T-helper 2 cell treated with Interferon-gamma antibody and Interleukin-4, amounts not matched to agents 5 μg/mL and 100 μg/mL, for 36 hours (primary cell): ENCODE data around the gene EVC2.

Experiments used
- DNase-seq: peaks from one replicate; pipeline ENCODE4 v3.0.0; 2021; ENCODE audit warnings: low spot score
- H3K27ac Mint-ChIP-seq: one replicate; pipeline ENCODE4 v1.8.0; 2021; ENCODE audit warnings: mild to moderate bottlenecking, mixed read lengths
- H3K27me3 Mint-ChIP-seq: one replicate; pipeline ENCODE4 v1.8.0; 2021; ENCODE audit warnings: low read depth, mixed read lengths
- H3K36me3 Mint-ChIP-seq: one replicate; pipeline ENCODE4 v1.8.0; 2021; ENCODE audit warnings: low read depth, mixed read lengths
- H3K4me1 Mint-ChIP-seq: one replicate; pipeline ENCODE4 v1.8.0; 2021; ENCODE audit warnings: low read depth, mixed read lengths
- H3K4me3 Mint-ChIP-seq: one replicate; pipeline ENCODE4 v1.8.0; 2022; ENCODE audit warnings: mild to moderate bottlenecking, moderate library complexity, mixed read lengths
- H3K9me3 Mint-ChIP-seq: one replicate; pipeline ENCODE4 v1.8.0; 2021; ENCODE audit warnings: mixed read lengths

EVC2 gene

DNA sequence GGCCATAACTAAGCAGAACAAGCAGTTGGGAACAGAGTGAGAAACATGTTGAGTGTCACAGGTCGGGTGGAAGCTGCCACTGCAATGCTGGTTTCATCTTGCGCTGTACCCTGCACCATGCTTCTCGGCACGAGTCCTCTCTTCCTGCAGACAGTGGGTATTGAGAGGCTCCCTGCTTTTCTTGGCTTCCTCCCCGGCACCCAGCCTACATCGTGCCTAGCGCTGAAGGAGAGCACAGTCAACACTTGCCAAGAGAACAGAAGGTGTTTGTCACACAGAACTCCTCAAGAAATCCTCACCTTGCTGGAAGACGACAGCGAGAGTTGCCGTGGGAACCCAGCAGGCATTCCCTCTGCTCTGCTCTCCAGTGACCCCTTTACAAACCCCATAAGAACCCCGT lies 53.6 kb downstream of the EVC2 start:
- Mint-ChIP-seq H3K36me3 (no peaks in the 10 kb centered on the region), H3K27ac (no peak overlapping the region), H3K4me1 (no peaks in the 10 kb centered on the region), H3K9me3 (peaks cover 5% of the 10 kb centered on the region), H3K27me3 (no peaks in the 10 kb centered on the region), H3K4me3 (no peak overlapping the region)
- no peak for DNase-seq

DNA sequence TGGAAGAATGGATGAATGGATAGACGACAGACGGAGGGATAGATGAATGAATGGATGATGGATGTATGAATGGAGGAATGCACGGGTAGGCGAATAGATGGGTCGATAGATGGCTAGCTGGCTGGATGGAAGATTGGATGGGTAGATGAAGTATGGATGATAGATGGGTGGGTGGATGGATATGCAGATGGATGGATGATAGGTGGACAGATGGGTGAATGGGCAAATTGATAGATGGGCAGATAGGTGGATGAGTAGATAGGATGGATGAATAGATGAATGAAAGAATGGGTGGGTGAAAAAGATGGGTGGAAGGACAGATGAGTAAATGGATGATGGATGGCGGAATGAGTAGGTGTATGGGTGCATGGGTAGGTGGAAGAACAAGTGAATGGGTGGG lies 57.3 kb downstream of the EVC2 start:
- Mint-ChIP-seq H3K4me3 (no peak overlapping the region), H3K27ac (no peak overlapping the region), H3K27me3 (no peaks in the 10 kb centered on the region), H3K9me3 (peaks cover 14% of the 10 kb centered on the region), H3K36me3 (no peaks in the 10 kb centered on the region), H3K4me1 (no peaks in the 10 kb centered on the region)
- DNase-seq: no peak

- peaks cover 14% of the 10 kb centered on the region for H3K9me3 Mint-ChIP-seq
- no peaks in the 10 kb centered on the region for H3K27me3 Mint-ChIP-seq
- no peak for DNase-seq
- H3K4me1 Mint-ChIP-seq: no peaks in the 10 kb centered on the region
- no peak overlapping the region for H3K27ac Mint-ChIP-seq
- H3K4me3 Mint-ChIP-seq: no peak overlapping the region
- no peaks in the 10 kb centered on the region for H3K36me3 Mint-ChIP-seq
These were observed 58.3 kb downstream of the EVC2 start for GRCh38 chr4:5650040-5650439.

GRCh38 chr4:5647351-5647750 lies 61.0 kb downstream of the EVC2 start:
- Mint-ChIP-seq H3K36me3 (no peaks in the 10 kb centered on the region), H3K9me3 (peaks cover 14% of the 10 kb centered on the region), H3K4me1 (no peaks in the 10 kb centered on the region), H3K27me3 (no peaks in the 10 kb centered on the region), H3K4me3 (no peak overlapping the region), H3K27ac (no peak overlapping the region)
- no peak for DNase-seq

GRCh38 chr4:5640096-5640495 lies 68.3 kb downstream of the EVC2 start:
- no peaks in the 10 kb centered on the region for H3K4me1 Mint-ChIP-seq
- DNase-seq: no peak
- no peaks in the 10 kb centered on the region for H3K36me3 Mint-ChIP-seq
- no peak overlapping the region for H3K27ac Mint-ChIP-seq
- no peak overlapping the region for H3K4me3 Mint-ChIP-seq
- H3K9me3 Mint-ChIP-seq: peaks cover 12% of the 10 kb centered on the region
- H3K27me3 Mint-ChIP-seq: no peaks in the 10 kb centered on the region

DNA sequence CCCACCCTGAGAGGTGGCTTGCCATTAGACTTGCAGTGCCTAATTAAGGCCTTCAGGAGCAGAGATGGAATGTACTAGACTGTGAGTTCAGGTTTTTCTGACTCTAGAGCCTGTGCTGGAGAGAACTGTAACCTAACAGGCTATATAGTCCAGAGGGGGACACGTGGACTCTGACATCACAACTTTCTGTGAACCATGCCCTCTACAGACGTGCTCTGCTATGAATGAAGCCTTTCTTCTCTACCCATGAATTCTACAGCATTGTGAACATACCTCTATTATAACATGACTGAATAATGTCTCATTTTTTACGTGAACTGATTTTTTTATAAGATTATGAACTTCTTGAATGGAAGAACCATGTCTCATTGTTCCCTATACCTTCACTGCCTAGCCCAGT lies 68.8 kb downstream of the EVC2 start:
- no peak for DNase-seq
- Mint-ChIP-seq H3K27me3 (no peaks in the 10 kb centered on the region), H3K4me3 (no peak overlapping the region), H3K36me3 (no peaks in the 10 kb centered on the region), H3K27ac (no peak overlapping the region), H3K4me1 (no peaks in the 10 kb centered on the region), H3K9me3 (peaks cover 12% of the 10 kb centered on the region)

GRCh38 chr4:5638976-5639375 lies 69.4 kb downstream of the EVC2 start:
- Mint-ChIP-seq H3K4me1 (no peaks in the 10 kb centered on the region), H3K9me3 (peaks cover 12% of the 10 kb centered on the region), H3K36me3 (no peaks in the 10 kb centered on the region), H3K27ac (no peak overlapping the region), H3K27me3 (no peaks in the 10 kb centered on the region), H3K4me3 (no peak overlapping the region)
- DNase-seq: no peak

DNA sequence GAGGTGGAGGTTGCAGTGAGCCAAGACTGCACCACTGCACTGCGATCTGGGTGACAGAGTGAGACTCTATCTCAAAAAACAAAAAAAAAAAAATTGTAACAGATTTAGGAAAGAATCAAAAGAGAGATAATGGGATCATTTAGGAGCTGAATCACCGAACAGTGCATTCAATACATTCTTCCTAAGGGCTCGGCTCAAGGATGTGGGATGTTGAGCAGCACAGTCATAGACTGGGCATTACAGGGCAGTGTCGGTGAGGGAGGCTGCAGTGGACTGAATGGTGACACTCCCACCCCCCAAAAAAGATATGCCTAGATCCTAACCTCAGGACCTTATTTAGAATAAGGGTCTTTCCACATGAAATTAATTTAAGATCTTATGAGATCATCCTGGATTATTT lies 70.0 kb downstream of the EVC2 start:
- H3K27me3 Mint-ChIP-seq: no peaks in the 10 kb centered on the region

DNA sequence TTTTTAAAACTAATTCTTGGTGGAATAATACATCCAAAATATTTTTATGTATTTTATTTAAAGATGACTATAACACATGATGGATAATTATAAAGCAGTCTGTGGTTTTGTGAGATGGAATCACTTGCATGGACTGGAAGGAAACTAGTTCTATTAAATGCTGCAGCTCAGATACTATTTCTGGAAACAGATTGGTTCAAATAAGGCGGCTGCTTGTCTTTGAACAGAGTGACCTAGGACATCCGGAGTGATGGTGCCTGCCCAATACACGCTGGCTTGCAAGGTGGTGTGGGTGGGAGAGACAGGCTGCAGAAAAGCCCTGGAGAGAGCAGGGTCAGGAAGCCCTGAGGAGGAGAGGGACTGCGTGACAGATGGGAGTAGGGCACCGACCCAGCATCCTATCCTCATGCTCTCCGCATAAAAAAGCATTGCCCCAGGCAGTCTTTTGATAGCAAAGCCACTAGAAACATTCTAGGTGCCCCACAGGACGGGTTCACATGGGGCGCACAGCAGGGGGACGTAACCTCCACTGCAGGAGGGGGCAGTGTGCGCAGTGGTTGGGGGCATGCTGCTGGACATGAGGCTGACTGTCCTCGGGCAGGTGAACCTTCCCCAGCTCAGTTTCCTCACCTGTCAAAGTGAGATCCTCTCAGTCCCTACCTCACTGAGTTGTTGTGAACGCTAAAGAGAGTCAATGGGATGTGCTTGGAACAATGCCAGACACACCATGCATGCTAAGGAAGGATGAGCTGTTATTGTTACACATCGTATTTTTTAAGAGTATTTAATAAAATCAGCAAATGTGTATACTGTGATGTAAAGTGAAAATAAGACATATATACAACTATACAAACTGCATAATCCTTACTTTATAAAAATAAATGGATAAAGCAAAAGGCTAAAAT lies 71.3 kb downstream of the EVC2 start:
- no peaks in the 10 kb centered on the region for H3K4me1 Mint-ChIP-seq
- H3K36me3 Mint-ChIP-seq: no peaks in the 10 kb centered on the region
- H3K27me3 Mint-ChIP-seq: no peaks in the 10 kb centered on the region
- DNase-seq: no peak
- H3K4me3 Mint-ChIP-seq: no peak overlapping the region
- no peak overlapping the region for H3K27ac Mint-ChIP-seq
- H3K9me3 Mint-ChIP-seq: peaks cover 12% of the 10 kb centered on the region

More for the DNA sequence above, 70.0 kb downstream of the EVC2 start:
- Mint-ChIP-seq H3K36me3 (no peaks in the 10 kb centered on the region), H3K4me3 (no peak overlapping the region), H3K4me1 (no peaks in the 10 kb centered on the region), H3K27ac (no peak overlapping the region), H3K9me3 (peaks cover 12% of the 10 kb centered on the region)
- DNase-seq: no peak

GRCh38 chr4:5635826-5636195 lies 72.5 kb downstream of the EVC2 start:
- DNase-seq: no peak
- H3K9me3 Mint-ChIP-seq: peaks cover 11% of the 10 kb centered on the region

GRCh38 chr4:5632571-5632970 lies 75.8 kb downstream of the EVC2 start:
- H3K27ac Mint-ChIP-seq: no peak overlapping the region
- no peaks in the 10 kb centered on the region for H3K27me3 Mint-ChIP-seq
- H3K4me1 Mint-ChIP-seq: no peaks in the 10 kb centered on the region
- DNase-seq: no peak
- no peak overlapping the region for H3K4me3 Mint-ChIP-seq
- H3K9me3 Mint-ChIP-seq: no peaks in the 10 kb centered on the region
- no peaks in the 10 kb centered on the region for H3K36me3 Mint-ChIP-seq

More at GRCh38 chr4:5635826-5636195, 72.5 kb downstream of the EVC2 start:
- H3K27ac Mint-ChIP-seq: no peak overlapping the region
- no peaks in the 10 kb centered on the region for H3K4me1 Mint-ChIP-seq
- no peak overlapping the region for H3K4me3 Mint-ChIP-seq
- no peaks in the 10 kb centered on the region for H3K36me3 Mint-ChIP-seq
- H3K27me3 Mint-ChIP-seq: no peaks in the 10 kb centered on the region

DNA sequence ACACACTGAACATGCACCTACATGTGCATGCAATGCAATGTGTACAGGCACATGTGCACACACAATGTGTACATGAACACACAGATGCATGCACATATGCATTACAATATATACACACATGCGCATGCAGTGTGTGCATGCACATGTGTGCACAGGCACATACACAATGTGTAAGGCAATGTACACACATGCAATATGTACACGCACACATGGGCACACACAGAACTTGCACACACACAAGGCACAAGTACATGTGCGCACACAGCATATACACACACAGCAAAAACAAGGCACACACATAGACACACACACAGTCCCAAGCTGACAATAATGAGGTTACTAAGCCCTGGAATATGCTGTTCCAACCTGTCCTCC lies 76.3 kb downstream of the EVC2 start:
- Mint-ChIP-seq H3K36me3 (no peaks in the 10 kb centered on the region), H3K4me1 (no peaks in the 10 kb centered on the region), H3K27ac (no peak overlapping the region), H3K27me3 (no peaks in the 10 kb centered on the region), H3K9me3 (no peaks in the 10 kb centered on the region), H3K4me3 (no peak overlapping the region)
- no peak for DNase-seq

- Mint-ChIP-seq H3K9me3 (no peaks in the 10 kb centered on the region), H3K27ac (no peak overlapping the region), H3K4me3 (no peak overlapping the region), H3K27me3 (no peaks in the 10 kb centered on the region), H3K36me3 (no peaks in the 10 kb centered on the region), H3K4me1 (no peaks in the 10 kb centered on the region)
- no peak for DNase-seq
These were observed 76.8 kb downstream of the EVC2 start for GRCh38 chr4:5631352-5632065.

GRCh38 chr4:5630762-5631161 lies 77.6 kb downstream of the EVC2 start:
- Mint-ChIP-seq H3K27ac (no peak overlapping the region), H3K4me3 (no peak overlapping the region)

More at GRCh38 chr4:5630762-5631161, 77.6 kb downstream of the EVC2 start:
- H3K9me3 Mint-ChIP-seq: no peaks in the 10 kb centered on the region
- H3K27me3 Mint-ChIP-seq: no peaks in the 10 kb centered on the region
- H3K4me1 Mint-ChIP-seq: no peaks in the 10 kb centered on the region
- no peak for DNase-seq
- no peaks in the 10 kb centered on the region for H3K36me3 Mint-ChIP-seq
